Measurements from ENCODE around the gene YIPF2. TPM values are rescaled to one million over a fixed set of nuclear protein-coding genes. Genes with fewer than 3 reads are reported as not detected.

Gene YIPF2
- total RNA-seq, 1 donor from 2014 or later = 42.7 TPM

- intact Hi-C loops (cut with DNase I) = no loop called here
- Histone ChIP-seq H3K9me3 (no peaks in the 10 kb centered on the region), H3K27me3 (no peaks in the 10 kb centered on the region), H3K36me3 (no peaks in the 10 kb centered on the region), H3K4me3 (no peak overlapping the region), H3K4me1 (peaks cover 80% of the 10 kb centered on the region), H3K27ac (peak overlapping the region; percentile 17)
- no peak for DNase-seq (ENCODE audit: extremely low spot score in 2 of 2)
- no peak for TF ChIP-seq POLR2A (IDR thresholded peaks at IDR 0.05)
- no peak for TF ChIP-seq POLR2AphosphoS5 (IDR thresholded peaks at IDR 0.05; ENCODE audit: insufficient read depth in 1 of 2, low read depth in 1 of 2)
- no peak for TF ChIP-seq CTCF (IDR thresholded peaks at IDR 0.05)
Observed at GRCh38 chr19:10888421-10888866, 40.0 kb downstream of the YIPF2 start.

- Histone ChIP-seq H3K4me1 (peaks cover 80% of the 10 kb centered on the region), H3K4me3 (no peak overlapping the region), H3K27ac (peak overlapping the region; percentile 17), H3K27me3 (no peaks in the 10 kb centered on the region), H3K36me3 (no peaks in the 10 kb centered on the region), H3K9me3 (no peaks in the 10 kb centered on the region)
- TF ChIP-seq POLR2A (IDR thresholded peaks at IDR 0.05) = no peak
- TF ChIP-seq POLR2AphosphoS5 (IDR thresholded peaks at IDR 0.05; ENCODE audit: insufficient read depth in 1 of 2, low read depth in 1 of 2) = no peak
- TF ChIP-seq CTCF (IDR thresholded peaks at IDR 0.05) = no peak
- intact Hi-C loops (cut with DNase I) = no loop called here
- no peak for DNase-seq (ENCODE audit: extremely low spot score in 2 of 2)
Observed at GRCh38 chr19:10887616-10888367, 40.6 kb downstream of the YIPF2 start.

- H3K27ac ChIP-seq = peak overlapping the region; percentile 73
- H3K9me3 ChIP-seq = no peaks in the 10 kb centered on the region
- H3K4me3 ChIP-seq = peak overlapping the region in 1 of 2 donors; percentile 13
- H3K4me1 ChIP-seq = peaks cover 81% of the 10 kb centered on the region
- no peak for DNase-seq (ENCODE audit: extremely low spot score in 2 of 2)
- TF ChIP-seq POLR2A (IDR thresholded peaks at IDR 0.05) (no peak), POLR2AphosphoS5 (IDR thresholded peaks at IDR 0.05; ENCODE audit: insufficient read depth in 1 of 2, low read depth in 1 of 2) (no peak), CTCF (IDR thresholded peaks at IDR 0.05) (no peak)
- no peaks in the 10 kb centered on the region for H3K36me3 ChIP-seq
- intact Hi-C loops (cut with DNase I) = no loop called here
- H3K27me3 ChIP-seq = no peaks in the 10 kb centered on the region
Observed at GRCh38 chr19:10885201-10886169, 43.0 kb downstream of the YIPF2 start.

- DNase-seq (ENCODE audit: extremely low spot score in 2 of 2) = no peak
- Histone ChIP-seq H3K9me3 (no peaks in the 10 kb centered on the region), H3K36me3 (no peaks in the 10 kb centered on the region), H3K27me3 (no peaks in the 10 kb centered on the region), H3K4me3 (no peak overlapping the region), H3K4me1 (peaks cover 90% of the 10 kb centered on the region), H3K27ac (peak overlapping the region; percentile 73)
- TF ChIP-seq CTCF (IDR thresholded peaks at IDR 0.05) (no peak), POLR2A (IDR thresholded peaks at IDR 0.05) (no peak), POLR2AphosphoS5 (IDR thresholded peaks at IDR 0.05; ENCODE audit: insufficient read depth in 1 of 2, low read depth in 1 of 2) (no peak)
- intact Hi-C loops (cut with DNase I) = no loop called here
Observed at GRCh38 chr19:10884274-10884673, 44.2 kb downstream of the YIPF2 start.
